Astrocyte of the spinal cord (primary cell): ENCODE data around the gene PKMYT1.

Experiments used
- DNase-seq: peaks from one replicate; pipeline ENCODE4 v3.0.0; 2011; ENCODE audit warnings: low read depth, low spot score
- H3K4me3 ChIP-seq: 2 replicates; pipeline ENCODE4 v1.5.1; 2011; ENCODE audit warnings: low read depth, mild to moderate bottlenecking, low read length, moderate library complexity
- CTCF ChIP-seq: IDR thresholded peaks from 2 replicates; pipeline ENCODE4 v1.5.1; 2012; ENCODE audit warnings: low read depth, mild to moderate bottlenecking, low read length, inconsistent platforms
- in situ Hi-C: cut with HindIII; loops from 2 replicates; pipeline ENCODE4 v1.10.0; 2017; ENCODE audit warnings: low sequenced_read_pairs

PKMYT1 gene

DNA sequence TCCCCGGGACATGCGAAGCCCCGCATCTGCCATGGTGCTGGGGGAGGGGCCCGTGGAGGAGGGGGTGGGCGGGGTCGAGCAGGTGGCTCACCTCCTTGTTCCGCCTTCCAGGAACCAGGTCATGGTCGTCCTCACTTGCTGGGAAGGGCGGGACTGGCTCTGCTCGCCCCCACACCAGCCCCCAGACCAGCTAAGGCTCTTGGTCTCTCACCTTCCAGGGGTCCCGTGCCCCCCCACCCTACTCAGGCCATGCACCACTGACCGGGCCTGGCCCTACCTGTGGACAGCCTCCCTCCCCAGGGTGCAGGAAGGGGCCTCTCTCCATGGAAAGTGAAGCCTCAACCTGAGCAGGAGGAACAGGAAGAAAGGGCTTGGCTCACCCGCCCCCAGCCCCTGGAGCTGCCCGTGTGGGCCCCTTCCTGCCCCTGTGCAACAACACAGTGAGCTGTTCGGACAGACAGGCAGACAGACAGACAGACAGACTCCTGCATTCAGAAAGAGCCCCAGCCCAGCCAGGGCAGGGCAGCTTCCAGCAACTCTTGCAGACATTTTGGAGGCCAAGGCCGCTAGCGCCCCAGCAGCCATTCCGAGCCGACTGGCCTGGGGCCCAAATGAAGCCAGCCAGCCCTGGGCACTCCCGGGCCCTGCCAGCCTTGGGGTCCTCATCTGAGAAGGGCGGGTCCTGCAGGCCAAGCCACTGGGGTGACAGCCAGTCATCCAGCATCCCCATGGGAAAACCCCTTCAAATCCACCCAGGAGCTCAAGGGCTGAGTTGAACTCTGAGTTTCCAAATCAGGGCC lies 24.3 kb downstream of the PKMYT1 start:
- in situ Hi-C loops, result no loop called here
- no peak overlapping the region for H3K4me3 ChIP-seq
- DNase-seq, result no peak
- TF ChIP-seq CTCF, result no peak

GRCh38 chr16:2955438-2955778 lies 24.8 kb downstream of the PKMYT1 start:
- in situ Hi-C loops, result no loop called here
- DNase-seq, result no peak
- TF ChIP-seq CTCF, result no peak
- no peak overlapping the region for H3K4me3 ChIP-seq

- TF ChIP-seq CTCF, result no peak
- in situ Hi-C loops, result no loop called here
- DNase-seq, result no peak
- H3K4me3 ChIP-seq, result no peak overlapping the region
Measured at GRCh38 chr16:2954656-2955381, 25.4 kb downstream of the PKMYT1 start.

GRCh38 chr16:2953706-2954627 lies 26.3 kb downstream of the PKMYT1 start:
- H3K4me3 ChIP-seq, result no peak overlapping the region
- in situ Hi-C loops, result no loop called here
- DNase-seq, result no peak
- TF ChIP-seq CTCF, result no peak

GRCh38 chr16:2952679-2953078 lies 27.6 kb downstream of the PKMYT1 start:
- in situ Hi-C loops, result no loop called here
- TF ChIP-seq CTCF, result no peak
- DNase-seq, result no peak
- H3K4me3 ChIP-seq, result no peak overlapping the region

DNA sequence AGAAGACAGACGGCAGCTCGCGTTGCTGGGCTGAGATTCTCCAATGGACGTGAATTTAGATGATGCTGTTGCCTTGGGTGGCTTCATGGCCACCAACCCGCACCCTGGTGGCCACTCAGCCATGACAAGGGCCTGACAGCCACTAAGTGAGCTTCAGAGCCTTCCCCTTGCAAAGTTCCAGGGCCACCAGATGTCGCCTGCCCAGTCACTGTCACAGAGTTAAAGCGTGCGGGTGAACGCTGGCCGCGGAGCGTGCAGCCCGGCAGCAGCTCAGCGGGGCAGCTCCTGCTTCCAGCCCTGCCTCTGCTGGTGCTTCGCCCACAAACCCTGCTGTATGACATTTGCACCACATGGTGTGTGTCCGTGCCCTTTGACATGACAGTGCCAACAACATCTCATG lies 29.5 kb downstream of the PKMYT1 start:
- in situ Hi-C loops, result no loop called here

More for the DNA sequence above, 29.5 kb downstream of the PKMYT1 start:
- H3K4me3 ChIP-seq, result no peak overlapping the region
- no peak for DNase-seq
- no peak for TF ChIP-seq CTCF
